ENCODE data around the gene MACROD2.

GRCh38 chr20:15031546-15032351 is 1036.4 kb downstream of the MACROD2 start:
- no peak for TF ChIP-seq JUN (IDR thresholded peaks at IDR 0.05)
- TF ChIP-seq REST (IDR thresholded peaks at IDR 0.05): no peak
- TF ChIP-seq RCOR1 (IDR thresholded peaks at IDR 0.05; ENCODE audit: low read depth, low read length): no peak
- no peak for TF ChIP-seq MYC (IDR thresholded peaks at IDR 0.05; ENCODE audit: borderline replicate concordance, low read length)
- TF ChIP-seq CTCF (IDR thresholded peaks at IDR 0.05): no peak
- no peak for TF ChIP-seq POLR2A (IDR thresholded peaks at IDR 0.05; ENCODE audit: low read length)
- no peak for TF ChIP-seq EP300 (IDR thresholded peaks at IDR 0.05)
- TF ChIP-seq RAD21 (conservative IDR thresholded peaks at IDR 0.05 in 1 of 2, IDR thresholded peaks at IDR 0.05 in 1 of 2): no peak
- TF ChIP-seq ESRRA (IDR thresholded peaks at IDR 0.05; ENCODE audit: borderline replicate concordance, low read length): no peak
- TF ChIP-seq RFX5 (IDR thresholded peaks at IDR 0.05): no peak
- TF ChIP-seq CBX8 (IDR thresholded peaks at IDR 0.05): no peak
- no peak for TF ChIP-seq JUNB (IDR thresholded peaks at IDR 0.05)

Data from A549 (cell line).